Trophoblast cell (in vitro differentiated cells and primary cell): ENCODE results near the gene KLF7.

Experiments used
- DNase-seq, 2 donors: peaks; one replicate each; pipeline ENCODE4 v3.0.0-alpha.2; 2016
- H2AFZ ChIP-seq: 2 replicates; pipeline ENCODE4 v1.6.1; 2013; ENCODE audit warnings: low read length, moderate library complexity, mild to moderate bottlenecking; ENCODE audit not compliant: insufficient read depth, poor library complexity
- H2AK5ac ChIP-seq: 2 replicates; pipeline ENCODE4 v1.6.1; 2013; ENCODE audit warnings: mild to moderate bottlenecking, low read length
- H2BK120ac ChIP-seq: 2 replicates; pipeline ENCODE4 v1.6.1; 2013; ENCODE audit warnings: low read length, mild to moderate bottlenecking, moderate library complexity; ENCODE audit not compliant: insufficient read depth, poor library complexity
- H2BK12ac ChIP-seq: 2 replicates; pipeline ENCODE4 v1.6.1; 2013; ENCODE audit warnings: mild to moderate bottlenecking, low read length, moderate library complexity
- H2BK5ac ChIP-seq: 2 replicates; pipeline ENCODE4 v1.6.1; 2013; ENCODE audit warnings: low read length, low read depth, moderate library complexity, mild to moderate bottlenecking; ENCODE audit not compliant: poor library complexity
- H3K14ac ChIP-seq: 2 replicates; pipeline ENCODE4 v1.6.1; 2013; ENCODE audit warnings: mild to moderate bottlenecking, low read length
- H3K18ac ChIP-seq: 2 replicates; pipeline ENCODE4 v1.6.1; 2013; ENCODE audit warnings: mild to moderate bottlenecking, low read length
- H3K23ac ChIP-seq: 2 replicates; pipeline ENCODE4 v1.6.1; 2013; ENCODE audit warnings: low read length
- H3K27ac ChIP-seq: 2 replicates; pipeline ENCODE4 v1.5.1; 2013; ENCODE audit warnings: low read depth, mild to moderate bottlenecking, inconsistent platforms, low read length, moderate library complexity
- H3K27me3 ChIP-seq: 2 replicates; pipeline ENCODE4 v1.6.1; 2013; ENCODE audit warnings: inconsistent platforms, mild to moderate bottlenecking, low read length, moderate library complexity; ENCODE audit not compliant: insufficient read depth
- H3K36me3 ChIP-seq, 2 experiments: 1 replicate in 1 of 2; 2 replicates in 1 of 2; pipeline ENCODE4 v1.6.1; 2013; ENCODE audit warnings: low read length in 2 of 2, mild to moderate bottlenecking in 2 of 2, moderate library complexity in 1 of 2; ENCODE audit not compliant: insufficient read depth in 2 of 2, control insufficient read depth in 1 of 2
- H3K4ac ChIP-seq: 2 replicates; pipeline ENCODE4 v1.6.1; 2013; ENCODE audit warnings: low read depth, mild to moderate bottlenecking, low read length, moderate library complexity
- H3K4me1 ChIP-seq, 2 experiments: 1 replicate in 1 of 2; 2 replicates in 1 of 2; pipeline ENCODE4 v1.6.1; 2013; ENCODE audit warnings: low read length in 2 of 2, mild to moderate bottlenecking in 2 of 2, moderate library complexity in 1 of 2; ENCODE audit not compliant: insufficient read depth in 2 of 2, control insufficient read depth in 1 of 2
- H3K4me2 ChIP-seq: 2 replicates; pipeline ENCODE4 v1.6.1; 2013; ENCODE audit warnings: inconsistent platforms, mild to moderate bottlenecking, low read length, moderate library complexity
- H3K4me3 ChIP-seq: 2 replicates; pipeline ENCODE4 v1.5.1; 2013; ENCODE audit warnings: mild to moderate bottlenecking, low read depth, low read length, inconsistent platforms
- H3K79me1 ChIP-seq: one replicate; pipeline ENCODE4 v1.6.1; 2013; ENCODE audit warnings: low read length
- H3K79me2 ChIP-seq: 2 replicates; pipeline ENCODE4 v1.6.1; 2013; ENCODE audit warnings: low read length, mild to moderate bottlenecking; ENCODE audit not compliant: control insufficient read depth, insufficient read depth, poor library complexity
- H3K9ac ChIP-seq: 2 replicates; pipeline ENCODE4 v1.6.1; 2013; ENCODE audit warnings: mild to moderate bottlenecking, low read length
- H3K9me3 ChIP-seq: 2 replicates; pipeline ENCODE4 v1.6.1; 2013; ENCODE audit warnings: low read depth, mild to moderate bottlenecking, control low read depth, inconsistent platforms, low read length; ENCODE audit not compliant: insufficient read depth
- H4K12ac ChIP-seq: 2 replicates; pipeline ENCODE4 v1.6.1; 2013; ENCODE audit warnings: low read depth, mild to moderate bottlenecking, low read length, moderate library complexity
- H4K8ac ChIP-seq: 2 replicates; pipeline ENCODE4 v1.6.1; 2013; ENCODE audit warnings: low read depth, mild to moderate bottlenecking, low read length, moderate library complexity
- H4K91ac ChIP-seq: one replicate; pipeline ENCODE4 v1.6.1; 2013; ENCODE audit warnings: low read depth, mild to moderate bottlenecking, low read length, moderate library complexity
- WGBS: extraction: QIAGEN DNeasy Blood & Tissue Kit; methylation state at CpG from one replicate; pipeline ENCODE4 v1.1.7; 2013; ENCODE audit warnings: missing lambda C conversion rate; ENCODE audit not compliant: insufficient read length, insufficient coverage; ENCODE audit errors: extremely low coverage; 5-methylcytosine and 5-hydroxymethylcytosine counted together

KLF7 gene

GRCh38 chr2:207148020-207148419 lies 17.7 kb downstream of the KLF7 start:
- Histone ChIP-seq H3K27ac (no peak overlapping the region), H4K12ac (no peak overlapping the region), H4K91ac (no peak overlapping the region), H3K79me2 (no peaks in the 10 kb centered on the region), H3K18ac (no peak overlapping the region), H3K23ac (no peak overlapping the region), H3K9ac (no peak overlapping the region), H2AK5ac (no peak overlapping the region), H3K27me3 (no peaks in the 10 kb centered on the region), H3K4me3 (no peak overlapping the region), H2AFZ (no peak overlapping the region), H4K8ac (no peak overlapping the region), H3K4me1 (peaks cover 0 to 16% of the 10 kb centered on the region in 2 experiments), H3K79me1 (no peaks in the 10 kb centered on the region), H2BK5ac (no peak overlapping the region), H3K36me3 (no peaks in the 10 kb centered on the region), H2BK12ac (no peak overlapping the region), H2BK120ac (no peak overlapping the region), H3K4ac (no peak overlapping the region), H3K4me2 (no peak overlapping the region), H3K9me3 (no peaks in the 10 kb centered on the region), H3K14ac (no peak overlapping the region)
- WGBS: no CpG with 5 or more reads among the region's 2 CpGs
- no peak for DNase-seq

GRCh38 chr2:207144173-207144785 lies 21.5 kb downstream of the KLF7 start:
- H2AK5ac ChIP-seq: no peak overlapping the region
- no peak overlapping the region for H2BK120ac ChIP-seq
- H3K4me1 ChIP-seq: peaks cover 4 to 17% of the 10 kb centered on the region in 2 experiments
- no peaks in the 10 kb centered on the region for H3K79me2 ChIP-seq
- DNase-seq: no peak
- H4K91ac ChIP-seq: no peak overlapping the region
- no CpG with 5 or more reads among the region's 3 CpGs for WGBS
- no peak overlapping the region for H4K8ac ChIP-seq
- no peak overlapping the region for H3K9ac ChIP-seq
- no peak overlapping the region for H2BK12ac ChIP-seq
- H3K27me3 ChIP-seq: no peaks in the 10 kb centered on the region
- peak overlapping the region; percentile 41 for H3K4me2 ChIP-seq
- no peak overlapping the region for H3K4me3 ChIP-seq
- peak overlapping the region; percentile 38 for H2BK5ac ChIP-seq
- H3K9me3 ChIP-seq: no peaks in the 10 kb centered on the region
- no peak overlapping the region for H4K12ac ChIP-seq
- no peak overlapping the region for H3K23ac ChIP-seq
- H3K14ac ChIP-seq: no peak overlapping the region
- peak overlapping the region; percentile 63 for H3K27ac ChIP-seq
- H3K4ac ChIP-seq: no peak overlapping the region
- no peak overlapping the region for H3K18ac ChIP-seq
- H3K79me1 ChIP-seq: no peaks in the 10 kb centered on the region
- no peak overlapping the region for H2AFZ ChIP-seq
- no peaks in the 10 kb centered on the region for H3K36me3 ChIP-seq

- Histone ChIP-seq H3K23ac (no peak overlapping the region), H2BK12ac (no peak overlapping the region), H2BK120ac (no peak overlapping the region)
Measured at GRCh38 chr2:207143215-207144172, 22.3 kb downstream of the KLF7 start.

GRCh38 chr2:207142461-207142860 lies 23.3 kb downstream of the KLF7 start:
- Histone ChIP-seq H3K4ac (no peak overlapping the region), H3K23ac (no peak overlapping the region), H4K91ac (no peak overlapping the region), H3K4me2 (no peak overlapping the region), H3K36me3 (no peaks in the 10 kb centered on the region), H3K4me3 (no peak overlapping the region), H4K12ac (no peak overlapping the region), H3K4me1 (peaks cover 4 to 15% of the 10 kb centered on the region in 2 experiments), H3K18ac (no peak overlapping the region), H3K14ac (no peak overlapping the region), H3K79me2 (no peaks in the 10 kb centered on the region), H2BK120ac (no peak overlapping the region), H2AFZ (no peak overlapping the region), H4K8ac (no peak overlapping the region), H2BK5ac (no peak overlapping the region), H3K27ac (no peak overlapping the region), H2BK12ac (no peak overlapping the region), H2AK5ac (no peak overlapping the region), H3K27me3 (no peaks in the 10 kb centered on the region), H3K79me1 (no peaks in the 10 kb centered on the region), H3K9me3 (no peaks in the 10 kb centered on the region), H3K9ac (no peak overlapping the region)
- peak in 1 of 2 donors; percentile 22 for DNase-seq
- no CpG with 5 or more reads among the region's 3 CpGs for WGBS

More at GRCh38 chr2:207143215-207144172, 22.3 kb downstream of the KLF7 start:
- H3K79me2 ChIP-seq: no peaks in the 10 kb centered on the region
- H3K27me3 ChIP-seq: no peaks in the 10 kb centered on the region
- H3K4me3 ChIP-seq: no peak overlapping the region
- peak overlapping the region; percentile 41 for H3K4me2 ChIP-seq
- H4K91ac ChIP-seq: no peak overlapping the region
- peak overlapping the region; percentile 38 for H2BK5ac ChIP-seq
- H4K12ac ChIP-seq: no peak overlapping the region
- WGBS: no CpG with 5 or more reads among the region's 13 CpGs
- peaks cover 4 to 15% of the 10 kb centered on the region in 2 experiments for H3K4me1 ChIP-seq
- no peak overlapping the region for H3K18ac ChIP-seq
- no peak for DNase-seq
- no peaks in the 10 kb centered on the region for H3K9me3 ChIP-seq
- H2AFZ ChIP-seq: no peak overlapping the region
- H2AK5ac ChIP-seq: no peak overlapping the region
- no peak overlapping the region for H3K14ac ChIP-seq
- peak overlapping the region; percentile 63 for H3K27ac ChIP-seq
- H4K8ac ChIP-seq: no peak overlapping the region
- H3K79me1 ChIP-seq: no peaks in the 10 kb centered on the region
- no peaks in the 10 kb centered on the region for H3K36me3 ChIP-seq
- H3K4ac ChIP-seq: no peak overlapping the region
- H3K9ac ChIP-seq: no peak overlapping the region
